Testis (tissue), 3 donors: ENCODE data around the gene STX16. TPM values are rescaled to one million over a fixed set of nuclear protein-coding genes. Genes with fewer than 3 reads are reported as not detected.

ENCODE experiments used
- DNase-seq: peaks from one replicate; pipeline ENCODE4 v3.0.0-alpha.2; 2019
- H3K27ac ChIP-seq, 2 donors: fragments of 200-600 bp; sonication (generic); one replicate each; pipeline ENCODE4 v1.5.1; 2019
- H3K27me3 ChIP-seq: fragments of 200-600 bp; sonication (generic); one replicate; pipeline ENCODE4 v1.5.1; 2019
- H3K36me3 ChIP-seq: fragments of 200-600 bp; sonication (generic); one replicate; pipeline ENCODE4 v1.5.1; 2017; ENCODE audit warnings: low read depth; ENCODE audit errors: missing control alignments
- H3K4me1 ChIP-seq: fragments of 200-600 bp; sonication (generic); one replicate; pipeline ENCODE4 v1.5.1; 2019
- H3K4me3 ChIP-seq, 2 donors: fragments of 200-600 bp; sonication (generic); one replicate each; pipeline ENCODE4 v1.5.1; 2017 to 2019
- H3K9me3 ChIP-seq: fragments of 200-600 bp; sonication (generic); one replicate; pipeline ENCODE4 v1.5.1; 2017
- POLR2A ChIP-seq: fragments of 450-650 bp; IDR thresholded peaks from one replicate; pipeline ENCODE4 v1.6.1; 2017; ENCODE audit warnings: antibody characterized with exemption, mild to moderate bottlenecking, moderate library complexity
- WGBS, 2 donors: methylation state at CpG; one replicate each; pipeline ENCODE4 v1.1.5; 2018; 5-methylcytosine and 5-hydroxymethylcytosine counted together
- intact Hi-C: fragments of 100-400 bp; cut with DNase I; formaldehyde crosslinking; loops from one replicate; pipeline ENCODE4 v1.15.1; 2023; ENCODE audit warnings: low total_unique reads
- polyA plus RNA-seq: library from polyadenylated mRNA; stranded (reverse); fragments of 350-450 nt; fragmentation: Illumina TruSeq; extraction: RNeasy Lipid Tissue Mini Kit (QIAGEN cat#74804); gene quantifications from one replicate; pipeline ENCODE4 v1.2.3, GENCODE V29; 2014; ENCODE audit warnings: low read depth, low replicate concordance; ENCODE audit not compliant: insufficient read depth
- total RNA-seq, 2 donors: library from RNA; depleted of rRNA; stranded (reverse); fragments of >200 nt; gene quantifications; one replicate each; pipeline ENCODE4 v1.2.3, GENCODE V29; 2016
- TF ChIP-seq, protein P1 (sequence below), 3 experiments: fragments of 450-650 bp in 2 of 3; fragments of 200-600 bp in 1 of 3; sonication (generic) in 1 of 3; IDR thresholded peaks; one replicate each; pipeline ENCODE4 v1.5.1; 2016 to 2019; ENCODE audit warnings: antibody characterized with exemption in 3 of 3, mild to moderate bottlenecking in 2 of 3, moderate library complexity in 1 of 3

The STX16 gene
- total and polyA plus RNA-seq, 3 donors from 2014 or later: 79.3 to 124 (median 107) TPM

DNA sequence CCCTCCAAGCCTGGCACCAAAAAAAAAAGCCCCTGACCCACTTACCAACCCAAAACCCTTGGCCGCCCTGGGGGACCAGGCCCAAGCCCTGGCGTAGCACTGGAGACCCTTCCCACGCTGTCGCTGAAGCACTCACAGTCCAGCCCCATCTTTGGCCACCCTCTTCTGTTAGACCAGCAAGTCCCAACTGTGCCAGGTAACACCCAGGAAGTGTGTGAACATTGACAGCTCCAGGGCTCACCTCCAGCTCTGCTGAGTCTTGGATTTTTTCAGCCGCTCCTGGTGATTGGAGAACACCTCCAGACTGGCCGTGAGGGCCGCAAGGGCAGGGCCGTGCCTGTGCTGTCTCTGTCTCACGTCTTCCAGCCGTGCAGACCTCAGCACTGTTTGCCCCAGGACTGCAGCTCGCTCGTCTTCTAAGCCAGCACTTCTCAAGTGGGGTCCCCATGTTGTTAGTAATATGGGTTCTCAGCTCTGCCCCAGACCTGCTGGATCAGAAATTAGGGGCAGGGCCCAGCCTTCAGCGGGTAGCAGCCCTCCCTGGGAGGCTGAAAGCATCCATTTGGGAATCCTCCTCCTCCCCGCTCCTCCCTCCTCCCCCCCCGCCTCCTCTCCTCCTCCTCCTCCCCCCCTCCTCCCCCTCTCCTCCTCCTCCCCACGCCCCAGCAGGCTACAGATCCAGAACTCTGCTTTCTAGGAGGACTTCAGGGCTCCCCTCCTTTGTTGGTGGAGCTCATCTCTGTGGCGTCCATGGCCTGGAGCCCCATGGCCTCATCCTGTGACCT is 59.6 kb downstream of the STX16 start:
- TF ChIP-seq, protein P1, sequence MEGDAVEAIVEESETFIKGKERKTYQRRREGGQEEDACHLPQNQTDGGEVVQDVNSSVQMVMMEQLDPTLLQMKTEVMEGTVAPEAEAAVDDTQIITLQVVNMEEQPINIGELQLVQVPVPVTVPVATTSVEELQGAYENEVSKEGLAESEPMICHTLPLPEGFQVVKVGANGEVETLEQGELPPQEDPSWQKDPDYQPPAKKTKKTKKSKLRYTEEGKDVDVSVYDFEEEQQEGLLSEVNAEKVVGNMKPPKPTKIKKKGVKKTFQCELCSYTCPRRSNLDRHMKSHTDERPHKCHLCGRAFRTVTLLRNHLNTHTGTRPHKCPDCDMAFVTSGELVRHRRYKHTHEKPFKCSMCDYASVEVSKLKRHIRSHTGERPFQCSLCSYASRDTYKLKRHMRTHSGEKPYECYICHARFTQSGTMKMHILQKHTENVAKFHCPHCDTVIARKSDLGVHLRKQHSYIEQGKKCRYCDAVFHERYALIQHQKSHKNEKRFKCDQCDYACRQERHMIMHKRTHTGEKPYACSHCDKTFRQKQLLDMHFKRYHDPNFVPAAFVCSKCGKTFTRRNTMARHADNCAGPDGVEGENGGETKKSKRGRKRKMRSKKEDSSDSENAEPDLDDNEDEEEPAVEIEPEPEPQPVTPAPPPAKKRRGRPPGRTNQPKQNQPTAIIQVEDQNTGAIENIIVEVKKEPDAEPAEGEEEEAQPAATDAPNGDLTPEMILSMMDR (IDR thresholded peaks at IDR 0.05): no peak
- no peak for TF ChIP-seq POLR2A
- no peaks in the 10 kb centered on the region for H3K4me1 ChIP-seq
- no peaks in the 10 kb centered on the region for H3K27me3 ChIP-seq
- H3K36me3 ChIP-seq: no peaks in the 10 kb centered on the region
- WGBS, 2 donors: 90 to 92% methylated on average over 15 to 16 of the region's 17 CpGs
- no peak overlapping the region for H3K4me3 ChIP-seq
- H3K27ac ChIP-seq: no peak overlapping the region
- no peaks in the 10 kb centered on the region for H3K9me3 ChIP-seq
- intact Hi-C loops: no loop called here
- DNase-seq: peak; percentile 6

DNA sequence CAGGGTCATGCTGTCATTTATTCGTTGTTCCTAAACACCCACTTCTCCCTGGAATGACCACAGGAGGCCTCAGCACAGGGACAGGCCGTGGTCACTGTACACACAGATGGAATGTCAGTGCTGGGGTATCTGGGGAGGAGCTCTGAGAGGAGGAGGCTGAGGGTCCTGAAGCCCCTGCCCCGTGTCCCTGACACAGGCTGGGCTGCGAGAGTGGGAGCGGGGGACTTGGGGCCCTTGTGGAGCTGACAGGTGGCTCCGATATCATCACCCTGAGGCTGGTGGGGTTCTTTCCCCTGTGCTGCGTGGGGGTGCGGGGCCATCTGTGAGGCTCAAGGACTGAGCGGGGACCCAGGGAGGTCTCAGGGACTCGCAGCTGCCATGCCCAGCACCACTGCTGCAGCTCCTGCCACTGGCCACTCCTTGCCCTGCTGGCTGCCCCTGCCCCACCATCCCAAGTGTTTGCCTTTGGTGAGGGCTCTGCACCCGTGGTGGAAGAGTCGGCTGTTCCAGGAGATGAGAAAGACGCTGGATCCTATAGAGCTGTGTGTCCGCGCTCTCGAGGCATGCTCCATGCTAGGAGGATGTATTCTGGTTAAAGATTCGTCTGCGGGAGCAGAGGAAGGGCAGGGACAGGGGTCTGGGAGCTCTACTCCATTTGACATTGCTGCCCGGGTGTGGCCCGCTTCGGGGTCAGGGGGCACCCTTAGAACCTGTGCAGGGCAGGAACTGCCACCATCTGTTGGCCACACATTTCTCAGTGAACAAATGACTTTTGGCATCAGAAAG is 60.4 kb downstream of the STX16 start:
- Histone ChIP-seq H3K9me3 (no peaks in the 10 kb centered on the region), H3K27me3 (no peaks in the 10 kb centered on the region), H3K4me1 (no peaks in the 10 kb centered on the region), H3K36me3 (no peaks in the 10 kb centered on the region), H3K4me3 (no peak overlapping the region), H3K27ac (no peak overlapping the region)
- peak; percentile 10 for DNase-seq
- intact Hi-C loops: no loop called here
- no peak for TF ChIP-seq POLR2A
- TF ChIP-seq, protein P1 (IDR thresholded peaks at IDR 0.05): no peak
- 90 to 95% methylated on average over 5 to 21 of the region's 21 CpGs for WGBS, 2 donors

DNA sequence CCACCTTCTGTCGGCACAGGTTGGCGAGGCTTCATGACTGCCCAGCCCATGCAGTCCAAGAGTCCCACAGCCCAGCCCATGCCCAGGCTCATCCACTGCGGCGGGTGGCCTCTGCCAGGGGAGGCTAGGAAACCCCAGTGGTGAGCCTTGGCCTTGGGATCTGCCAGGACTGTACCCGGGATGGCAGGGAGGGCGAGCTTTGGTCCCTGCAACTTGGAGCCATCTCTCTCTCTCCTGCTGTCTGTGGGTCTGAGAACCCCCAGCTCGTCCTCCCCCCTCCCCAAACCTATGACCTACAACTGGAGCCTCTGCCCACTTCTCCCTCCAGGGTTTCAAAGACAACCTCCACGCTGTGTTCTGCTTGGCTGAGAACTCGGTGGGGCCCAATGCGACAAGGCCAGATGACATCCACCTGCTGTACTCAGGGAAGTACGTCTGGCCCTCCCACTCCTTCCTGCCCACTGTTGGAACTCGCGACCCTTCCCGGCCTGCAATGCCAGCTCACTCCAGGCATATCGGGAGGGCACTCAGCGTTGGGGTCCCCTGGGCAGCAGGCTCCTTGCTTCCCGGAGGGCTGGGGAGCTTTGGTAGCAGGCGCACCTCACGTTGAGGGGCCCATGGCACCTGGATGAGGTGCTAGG is 61.2 kb downstream of the STX16 start:
- DNase-seq: no peak
- TF ChIP-seq, protein P1 (IDR thresholded peaks at IDR 0.05): no peak
- no peak for TF ChIP-seq POLR2A
- intact Hi-C loops: no loop called here
- Histone ChIP-seq H3K27ac (no peak overlapping the region), H3K36me3 (no peaks in the 10 kb centered on the region), H3K4me3 (no peak overlapping the region), H3K27me3 (no peaks in the 10 kb centered on the region), H3K4me1 (no peaks in the 10 kb centered on the region), H3K9me3 (no peaks in the 10 kb centered on the region)
- 85 to 94% methylated on average over 7 to 19 of the region's 19 CpGs for WGBS, 2 donors

DNA sequence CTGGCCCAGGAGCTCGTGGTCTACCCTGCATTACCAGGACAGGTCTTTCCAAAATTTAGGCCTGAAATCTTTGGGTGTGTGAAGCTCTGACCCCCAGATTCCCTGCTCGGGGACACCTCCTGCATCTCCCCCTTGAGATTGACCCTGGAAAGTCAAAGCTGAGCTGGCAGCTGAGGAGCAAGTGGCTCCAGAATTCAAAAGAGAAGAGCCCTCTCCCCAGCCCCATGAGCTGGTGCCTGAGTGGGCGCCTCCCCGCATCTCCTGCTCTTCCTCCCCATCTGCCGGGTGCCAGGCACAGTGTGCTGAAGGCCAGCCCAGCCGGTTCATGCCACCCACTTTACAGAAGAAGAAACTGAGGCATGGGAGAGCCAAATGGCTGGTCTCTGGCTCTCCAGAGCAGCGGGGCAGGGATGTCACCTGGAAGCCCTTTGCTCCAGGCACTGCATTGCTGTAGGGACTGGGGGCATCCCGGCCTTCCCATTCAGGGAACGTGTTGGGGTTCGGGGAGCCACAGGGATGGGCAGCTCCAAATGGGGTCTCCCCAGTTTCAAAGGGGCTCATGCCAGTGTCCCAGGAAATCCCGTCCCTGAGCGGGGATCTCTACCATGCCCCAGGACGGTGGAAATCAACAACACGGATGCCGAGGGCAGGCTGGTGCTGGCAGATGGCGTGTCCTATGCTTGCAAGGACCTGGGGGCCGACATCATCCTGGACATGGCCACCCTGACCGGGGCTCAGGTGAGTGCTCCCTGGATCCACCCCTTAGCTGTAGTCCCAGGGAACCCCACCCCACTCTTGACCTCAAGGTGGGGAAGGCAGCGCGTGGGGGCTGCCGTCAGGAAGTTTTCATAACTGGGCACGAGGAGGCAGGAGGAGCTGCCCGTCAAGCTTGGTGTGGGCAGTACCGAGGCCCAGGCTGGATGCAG is 62.0 kb downstream of the STX16 start:
- Histone ChIP-seq H3K27ac (no peak overlapping the region), H3K27me3 (no peaks in the 10 kb centered on the region), H3K4me3 (no peak overlapping the region), H3K4me1 (no peaks in the 10 kb centered on the region), H3K36me3 (no peaks in the 10 kb centered on the region), H3K9me3 (no peaks in the 10 kb centered on the region)
- 85 to 91% methylated on average over 4 to 24 of the region's 24 CpGs for WGBS, 2 donors
- DNase-seq: peak; percentile 11
- TF ChIP-seq, protein P1 (IDR thresholded peaks at IDR 0.05): no peak
- TF ChIP-seq POLR2A: no peak
- intact Hi-C loops: no loop called here
